OCI-LY7 (cell line): ENCODE data around the gene TLNRD1.

ENCODE experiments used
- EZH2phosphoT487 ChIP-seq: fragments of 200-600 bp; sonication (generic); IDR thresholded peaks from 2 replicates; pipeline ENCODE4 v1.6.1; 2018; ENCODE audit warnings: low read depth, borderline replicate concordance, mild to moderate bottlenecking, mixed run types, antibody characterized with exemption, low read length, moderate library complexity, mixed read lengths
- TF ChIP-seq, protein P1 (sequence below): fragments of 200-600 bp; sonication (generic); conservative IDR thresholded peaks from 2 replicates; pipeline ENCODE4 v1.5.1; 2014; ENCODE audit warnings: mild to moderate bottlenecking, antibody characterized with exemption, low read length, moderate library complexity, mixed read lengths

- TF ChIP-seq, protein P1, sequence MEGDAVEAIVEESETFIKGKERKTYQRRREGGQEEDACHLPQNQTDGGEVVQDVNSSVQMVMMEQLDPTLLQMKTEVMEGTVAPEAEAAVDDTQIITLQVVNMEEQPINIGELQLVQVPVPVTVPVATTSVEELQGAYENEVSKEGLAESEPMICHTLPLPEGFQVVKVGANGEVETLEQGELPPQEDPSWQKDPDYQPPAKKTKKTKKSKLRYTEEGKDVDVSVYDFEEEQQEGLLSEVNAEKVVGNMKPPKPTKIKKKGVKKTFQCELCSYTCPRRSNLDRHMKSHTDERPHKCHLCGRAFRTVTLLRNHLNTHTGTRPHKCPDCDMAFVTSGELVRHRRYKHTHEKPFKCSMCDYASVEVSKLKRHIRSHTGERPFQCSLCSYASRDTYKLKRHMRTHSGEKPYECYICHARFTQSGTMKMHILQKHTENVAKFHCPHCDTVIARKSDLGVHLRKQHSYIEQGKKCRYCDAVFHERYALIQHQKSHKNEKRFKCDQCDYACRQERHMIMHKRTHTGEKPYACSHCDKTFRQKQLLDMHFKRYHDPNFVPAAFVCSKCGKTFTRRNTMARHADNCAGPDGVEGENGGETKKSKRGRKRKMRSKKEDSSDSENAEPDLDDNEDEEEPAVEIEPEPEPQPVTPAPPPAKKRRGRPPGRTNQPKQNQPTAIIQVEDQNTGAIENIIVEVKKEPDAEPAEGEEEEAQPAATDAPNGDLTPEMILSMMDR, result no peak
- TF ChIP-seq EZH2phosphoT487, result no peak
Measured at GRCh38 chr15:81013396-81013929, 12.7 kb downstream of the TLNRD1 start.
